BE2C (cell line): ENCODE measurements around the gene GLYR1.

Experiments
- DNase-seq: peaks from one replicate; pipeline ENCODE4 v3.0.0-alpha.2; 2020
- H3K27me3 ChIP-seq: fragments of 250-450 bp; sonication (Bioruptor Pico); 2 replicates; pipeline ENCODE4 v1.5.1; 2020; ENCODE audit warnings: mild to moderate bottlenecking
- H3K36me3 ChIP-seq: fragments of 250-450 bp; sonication (Bioruptor Pico); 2 replicates; pipeline ENCODE4 v1.5.1; 2020; ENCODE audit warnings: mild to moderate bottlenecking
- H3K4me1 ChIP-seq: fragments of 250-450 bp; sonication (Bioruptor Pico); 2 replicates; pipeline ENCODE4 v1.5.1; 2020
- H3K4me3 ChIP-seq: 2 replicates; pipeline ENCODE4 v1.5.1; 2011; ENCODE audit warnings: low read depth, low read length
- H3K9me3 ChIP-seq: fragments of 250-450 bp; sonication (Bioruptor Pico); 2 replicates; pipeline ENCODE4 v1.5.1; 2020
- TF ChIP-seq, protein P1 (sequence below): IDR thresholded peaks from 2 replicates; pipeline ENCODE4 v1.5.1; 2012; ENCODE audit warnings: mild to moderate bottlenecking, low read depth, low read length

GLYR1 gene

DNA sequence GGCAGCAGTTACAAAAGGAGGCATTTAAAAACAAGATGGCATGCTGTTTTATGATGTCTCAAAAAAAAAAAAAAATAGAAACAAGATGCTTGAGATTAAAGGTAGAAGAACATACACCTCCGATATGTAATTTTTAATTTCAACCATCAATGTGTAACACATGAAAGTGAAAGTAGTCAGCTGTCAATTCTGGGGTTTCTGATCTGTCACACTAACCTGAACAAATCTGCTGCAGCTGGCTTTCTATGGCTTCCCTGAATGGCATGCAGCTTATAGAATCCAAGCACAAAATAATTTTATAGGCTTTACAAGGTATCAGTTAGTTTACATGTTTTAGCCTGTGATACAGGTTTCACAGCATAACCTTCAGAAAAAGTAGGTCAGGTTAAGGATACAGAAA lies 13.5 kb downstream of the GLYR1 start:
- peaks cover 82% of the 10 kb centered on the region for H3K36me3 ChIP-seq
- H3K27me3 ChIP-seq = no peaks in the 10 kb centered on the region
- no peak overlapping the region for H3K4me3 ChIP-seq
- TF ChIP-seq, protein P1, sequence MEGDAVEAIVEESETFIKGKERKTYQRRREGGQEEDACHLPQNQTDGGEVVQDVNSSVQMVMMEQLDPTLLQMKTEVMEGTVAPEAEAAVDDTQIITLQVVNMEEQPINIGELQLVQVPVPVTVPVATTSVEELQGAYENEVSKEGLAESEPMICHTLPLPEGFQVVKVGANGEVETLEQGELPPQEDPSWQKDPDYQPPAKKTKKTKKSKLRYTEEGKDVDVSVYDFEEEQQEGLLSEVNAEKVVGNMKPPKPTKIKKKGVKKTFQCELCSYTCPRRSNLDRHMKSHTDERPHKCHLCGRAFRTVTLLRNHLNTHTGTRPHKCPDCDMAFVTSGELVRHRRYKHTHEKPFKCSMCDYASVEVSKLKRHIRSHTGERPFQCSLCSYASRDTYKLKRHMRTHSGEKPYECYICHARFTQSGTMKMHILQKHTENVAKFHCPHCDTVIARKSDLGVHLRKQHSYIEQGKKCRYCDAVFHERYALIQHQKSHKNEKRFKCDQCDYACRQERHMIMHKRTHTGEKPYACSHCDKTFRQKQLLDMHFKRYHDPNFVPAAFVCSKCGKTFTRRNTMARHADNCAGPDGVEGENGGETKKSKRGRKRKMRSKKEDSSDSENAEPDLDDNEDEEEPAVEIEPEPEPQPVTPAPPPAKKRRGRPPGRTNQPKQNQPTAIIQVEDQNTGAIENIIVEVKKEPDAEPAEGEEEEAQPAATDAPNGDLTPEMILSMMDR = no peak
- no peaks in the 10 kb centered on the region for H3K9me3 ChIP-seq
- H3K4me1 ChIP-seq = peaks cover 3% of the 10 kb centered on the region
- DNase-seq = no peak

- no peak for DNase-seq
- H3K9me3 ChIP-seq = no peaks in the 10 kb centered on the region
- no peaks in the 10 kb centered on the region for H3K27me3 ChIP-seq
- peaks cover 3% of the 10 kb centered on the region for H3K4me1 ChIP-seq
- peaks cover 80% of the 10 kb centered on the region for H3K36me3 ChIP-seq
- H3K4me3 ChIP-seq = no peak overlapping the region
- TF ChIP-seq, protein P1 = no peak
Measured at GRCh38 chr16:4832698-4833343, 14.3 kb downstream of the GLYR1 start.

DNA sequence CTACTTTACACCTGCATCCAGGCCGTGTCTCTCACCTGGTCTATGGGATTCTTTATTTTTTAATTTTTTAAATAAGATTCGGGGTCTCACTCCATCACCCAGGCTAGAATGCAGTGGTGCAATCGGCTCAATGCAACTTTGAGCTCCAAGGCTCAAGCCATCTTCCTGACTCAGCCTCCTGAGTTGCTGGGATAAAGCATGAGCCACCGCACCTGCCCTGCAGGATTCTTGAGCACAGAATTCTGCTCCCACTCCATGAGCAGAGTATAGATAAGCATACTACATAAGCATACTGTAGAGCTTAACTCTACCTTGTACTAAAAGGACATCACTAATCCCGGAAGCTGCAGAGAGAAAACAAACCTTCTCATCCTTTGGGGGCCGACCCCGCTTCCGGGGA lies 15.5 kb downstream of the GLYR1 start:
- DNase-seq = no peak
- Histone ChIP-seq H3K27me3 (no peaks in the 10 kb centered on the region), H3K36me3 (peaks cover 85% of the 10 kb centered on the region), H3K4me1 (peaks cover 3% of the 10 kb centered on the region), H3K4me3 (no peak overlapping the region), H3K9me3 (no peaks in the 10 kb centered on the region)
- TF ChIP-seq, protein P1 = no peak

GRCh38 chr16:4830408-4830807 lies 16.7 kb downstream of the GLYR1 start:
- H3K4me3 ChIP-seq = no peak overlapping the region
- H3K9me3 ChIP-seq = no peaks in the 10 kb centered on the region
- peaks cover 87% of the 10 kb centered on the region for H3K36me3 ChIP-seq
- H3K4me1 ChIP-seq = peaks cover 3% of the 10 kb centered on the region
- H3K27me3 ChIP-seq = no peaks in the 10 kb centered on the region
- TF ChIP-seq, protein P1 = no peak
- no peak for DNase-seq

DNA sequence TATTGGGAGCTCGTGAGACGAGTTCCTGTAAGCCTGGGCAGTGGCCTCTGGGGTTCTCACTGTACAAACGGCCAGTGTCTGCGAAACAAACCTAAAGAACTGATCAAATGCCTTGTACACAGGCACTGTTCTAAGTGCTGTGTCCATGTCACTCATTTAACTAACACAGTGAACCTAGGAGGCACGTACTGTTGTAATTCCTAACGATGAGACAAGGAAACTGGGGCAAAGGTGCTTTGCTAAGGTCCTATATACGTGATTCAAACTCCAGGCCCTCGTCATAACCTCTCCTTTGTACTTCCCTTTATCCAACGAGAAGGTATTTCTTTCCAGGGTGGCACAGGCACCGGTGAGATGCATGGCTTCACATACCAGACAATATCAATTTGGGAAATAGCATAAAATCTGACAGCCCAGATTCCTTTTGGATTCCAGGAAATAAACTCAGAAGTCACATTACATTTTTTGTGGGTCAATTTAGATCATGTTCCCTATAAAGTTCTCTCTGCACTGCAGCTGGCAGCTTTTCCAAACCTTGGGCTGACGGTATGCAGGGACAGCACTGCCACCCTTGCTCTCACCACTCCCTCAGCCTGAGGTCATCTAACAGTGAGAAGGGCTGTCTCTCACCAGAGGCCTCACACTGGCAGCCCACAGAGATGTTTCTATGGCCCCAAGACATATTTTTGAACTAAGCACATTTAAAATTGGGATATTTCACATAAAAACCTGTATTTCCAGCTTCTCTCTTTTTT lies 18.3 kb downstream of the GLYR1 start:
- no peaks in the 10 kb centered on the region for H3K9me3 ChIP-seq

More for the DNA sequence above, 18.3 kb downstream of the GLYR1 start:
- TF ChIP-seq, protein P1 = no peak
- Histone ChIP-seq H3K27me3 (no peaks in the 10 kb centered on the region), H3K4me1 (peaks cover under 1% of the 10 kb centered on the region; the same call in 1 of the 2 replicates), H3K4me3 (no peak overlapping the region), H3K36me3 (peaks cover 91% of the 10 kb centered on the region)
- no peak for DNase-seq
